ENCODE results near the gene TMEM219. TPM values are rescaled to one million over a fixed set of nuclear protein-coding genes. Genes with fewer than 3 reads are reported as not detected.
"Not testable (repeated sequence)": the region's sequence is repeated elsewhere in the genome, so short reads cannot be mapped to it uniquely, and the experiment has no call there.

The TMEM219 gene
- total RNA-seq, 1 donor from 2014 or later, result 26.9 TPM

DNA sequence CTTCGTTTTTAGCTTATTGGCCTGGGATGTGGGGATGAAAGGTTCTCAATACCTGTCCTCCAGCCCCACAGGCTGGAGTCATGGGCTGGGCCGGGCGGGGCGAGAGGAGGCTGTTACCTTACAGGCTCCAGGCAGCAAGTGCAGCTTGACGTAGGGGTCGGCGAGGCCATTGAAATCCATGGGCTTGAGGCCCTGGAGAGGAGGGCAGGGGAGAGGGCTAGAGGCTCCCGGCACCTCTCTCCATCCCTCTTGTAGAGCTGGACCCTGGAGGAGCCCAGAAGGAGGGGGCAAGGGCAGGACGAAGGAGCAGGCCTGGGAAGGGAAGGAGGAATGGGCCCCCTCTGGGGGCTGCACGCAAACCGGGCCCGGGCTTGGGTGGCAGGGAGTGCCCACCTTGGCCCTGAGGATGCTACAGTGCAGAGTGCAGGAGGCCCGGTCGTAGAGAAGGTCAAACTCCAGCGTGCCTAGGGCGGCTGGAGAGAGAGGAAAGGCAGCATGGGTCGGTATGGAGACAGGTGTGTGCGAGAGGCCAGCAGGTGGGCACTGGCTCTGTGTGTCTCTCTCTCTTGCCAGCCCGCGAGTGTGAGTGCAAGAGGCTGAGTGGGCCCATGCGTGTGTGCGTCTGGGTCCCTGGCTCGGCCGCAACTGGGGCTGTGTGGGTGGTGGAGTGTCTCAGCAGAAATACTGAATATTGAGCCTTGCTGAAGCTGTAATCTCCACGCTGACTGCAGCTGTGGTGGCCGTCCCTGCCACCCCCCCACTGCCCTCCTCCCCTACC lies 47.4 kb downstream of the TMEM219 start:
- FAIRE-seq (no peak), DNase-seq (ENCODE audit: low spot score in 2 of 2) (peak in 1 of 2 donors; percentile 55)

DNA sequence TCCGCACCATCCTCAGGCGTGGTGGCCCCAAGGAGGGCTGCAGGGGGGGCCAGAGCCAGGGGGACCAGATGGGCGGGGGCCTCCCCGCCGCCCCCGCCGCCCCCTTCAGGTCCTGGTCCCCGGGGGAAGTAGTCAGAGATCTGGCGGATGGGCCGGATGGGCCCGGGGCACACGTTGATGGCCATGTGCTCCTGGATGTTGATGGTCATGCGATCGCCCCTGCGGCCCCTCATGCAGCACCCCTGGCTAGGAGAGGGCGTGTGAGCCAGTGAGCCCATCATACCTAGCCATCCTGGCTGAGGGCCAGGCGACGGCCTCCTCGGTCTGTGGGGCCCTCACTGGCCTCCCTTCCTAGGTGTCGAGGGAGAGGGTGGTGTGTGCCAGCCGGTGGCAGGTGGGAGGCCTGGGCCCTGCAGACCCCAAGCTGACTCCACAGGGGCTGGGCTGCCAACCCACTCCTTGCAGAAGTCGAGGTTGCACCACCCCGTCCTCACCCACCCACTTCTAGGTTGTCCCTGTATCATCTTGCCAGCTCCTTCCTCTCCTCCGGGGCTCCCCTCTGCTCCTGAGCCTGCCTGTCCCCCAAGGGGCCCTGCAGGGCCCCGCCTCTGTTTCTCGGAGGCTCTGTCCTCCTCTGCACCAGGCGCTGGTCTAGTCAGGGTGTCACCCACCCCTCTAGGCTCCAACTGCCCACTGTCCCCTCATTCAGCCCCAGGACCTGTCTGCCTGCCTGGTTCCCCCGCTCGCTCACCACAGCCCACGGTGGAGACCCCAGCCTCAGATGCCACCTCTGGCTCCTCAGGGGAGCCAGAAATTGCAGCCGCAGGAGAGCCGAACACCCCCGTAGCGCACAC lies 48.3 kb downstream of the TMEM219 start:
- no peak for DNase-seq (ENCODE audit: low spot score in 2 of 2)
- FAIRE-seq, result no peak

DNA sequence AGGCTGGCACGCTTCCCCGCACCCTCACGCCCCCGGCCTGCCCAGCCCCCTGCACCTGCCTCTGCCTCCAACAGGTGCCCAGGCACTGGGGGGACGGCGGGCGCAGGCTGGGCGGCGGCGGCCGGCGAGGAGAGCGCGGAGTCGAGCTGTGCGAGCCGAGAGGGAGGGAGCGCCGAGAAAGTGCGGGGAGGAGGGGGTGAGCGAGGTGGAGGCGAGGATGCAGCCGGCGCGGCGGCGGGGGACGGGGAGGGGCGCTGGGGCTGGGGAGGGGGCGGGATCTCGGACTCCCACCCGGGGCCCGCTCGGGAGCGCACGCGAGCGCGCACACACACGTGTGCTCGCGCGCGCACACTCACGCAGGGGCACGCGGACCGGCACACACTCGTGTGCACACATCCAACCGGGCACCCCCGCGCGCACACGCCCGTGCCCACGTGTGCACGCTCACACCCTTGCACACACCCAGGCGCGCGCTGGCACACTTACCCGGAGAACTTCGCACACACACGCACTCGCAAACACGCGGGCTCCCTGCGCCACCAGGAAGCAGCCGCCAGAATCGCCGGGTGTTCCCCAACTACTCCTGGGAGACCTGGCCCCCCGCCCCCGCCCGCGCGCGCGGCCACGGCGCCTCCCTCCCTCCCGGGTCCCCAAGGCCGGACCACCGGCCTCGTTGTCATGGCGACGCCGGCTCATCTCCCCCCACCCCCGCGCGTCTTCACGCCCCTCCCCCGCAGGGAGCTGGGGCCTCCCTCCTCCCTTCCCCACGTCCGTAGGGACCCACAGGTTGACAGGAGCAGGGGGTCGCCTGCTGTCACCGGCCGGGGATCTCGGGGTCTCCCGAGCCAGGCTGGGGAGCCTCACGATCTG lies 49.2 kb downstream of the TMEM219 start, which contains the start of gene DOC2A:
TSS of gene DOC2A (minus strand) at position 184 of the 870 bp plus-strand sequence. CDS start 805 bp downstream, outside the sequence.
- FAIRE-seq (no peak), DNase-seq (ENCODE audit: low spot score in 2 of 2) (peak in 1 of 2 donors; percentile 56)

DNA sequence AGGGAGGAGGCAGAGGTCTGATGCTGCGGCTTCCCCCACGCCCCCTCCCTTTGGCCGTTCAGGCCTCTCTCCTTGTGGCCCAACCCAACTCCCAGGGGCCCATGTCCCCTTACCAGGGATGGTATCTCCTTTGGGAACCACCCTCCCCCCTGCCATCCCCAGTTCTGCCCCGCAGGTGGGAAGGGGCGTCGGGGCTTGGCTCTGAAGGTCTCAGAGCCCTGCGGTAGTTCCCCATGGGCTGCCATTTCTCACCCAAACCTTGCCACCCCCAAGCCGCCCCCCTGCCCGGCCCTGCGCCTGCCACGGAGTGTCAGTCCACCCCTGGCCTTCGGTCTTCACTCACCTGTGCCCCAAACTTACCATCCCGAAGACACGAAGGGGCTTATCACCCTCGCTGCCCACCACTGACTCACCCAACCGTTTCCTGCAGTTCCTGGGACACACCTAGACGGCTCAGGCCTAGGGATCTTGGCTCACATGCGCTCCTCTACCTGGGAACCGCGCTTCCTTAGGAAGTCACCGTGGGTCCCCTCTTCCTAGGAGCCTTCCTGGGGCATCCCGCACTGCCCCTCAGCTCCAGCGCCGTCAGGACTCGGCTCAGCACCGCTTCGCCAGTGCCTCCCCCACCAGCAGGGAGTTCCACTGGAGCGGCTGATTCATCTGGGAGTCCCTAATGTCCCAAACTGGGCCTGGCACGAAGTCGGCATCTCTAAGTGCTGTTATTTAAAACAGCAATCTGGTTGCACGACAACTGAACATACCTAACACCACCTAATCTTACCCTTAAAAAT lies 50.0 kb downstream of the TMEM219 start:
- no peak for DNase-seq (ENCODE audit: low spot score in 2 of 2)
- FAIRE-seq, result no peak

GRCh38 chr16:30012598-30012997 lies 50.7 kb downstream of the TMEM219 start:
- not testable (repeated sequence) for FAIRE-seq; DNase-seq (ENCODE audit: low spot score in 2 of 2)

- not testable (repeated sequence) for FAIRE-seq; DNase-seq (ENCODE audit: low spot score in 2 of 2)
These were observed 53.6 kb downstream of the TMEM219 start for GRCh38 chr16:30015450-30015849.

DNA sequence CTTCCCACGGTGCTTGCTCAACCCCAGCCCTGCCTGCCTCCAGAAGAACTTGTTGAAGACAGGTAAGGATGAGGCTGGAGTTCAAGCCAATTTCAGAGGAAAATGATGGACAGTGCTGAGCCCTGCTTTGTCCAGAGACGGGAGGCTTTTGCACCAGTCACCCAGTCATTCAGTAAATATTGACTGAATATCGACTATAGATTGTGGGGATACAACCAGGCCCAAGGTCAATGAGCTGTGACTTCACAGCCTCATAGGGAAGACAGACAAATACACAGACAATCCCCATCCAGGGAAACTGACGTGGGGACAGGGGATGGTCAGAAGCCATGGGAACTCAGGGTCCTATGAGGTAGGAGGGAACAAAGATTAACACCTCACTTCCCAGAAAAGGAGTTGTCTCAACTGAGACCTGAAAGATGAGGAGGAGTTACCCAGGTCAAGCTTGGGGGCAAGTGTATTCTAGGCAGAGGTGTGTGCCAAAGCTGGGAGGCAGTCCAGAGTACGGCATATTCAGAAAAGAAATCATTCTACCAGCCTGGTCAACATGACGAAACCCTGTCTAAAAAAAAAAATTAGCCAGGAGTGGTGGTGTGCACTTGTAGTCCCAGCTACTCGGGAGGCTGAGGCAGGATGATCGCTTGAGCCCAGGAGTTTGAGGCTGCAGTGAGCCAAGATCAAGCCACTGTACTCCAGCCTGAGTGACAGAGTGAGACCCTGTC lies 54.8 kb downstream of the TMEM219 start:
- no peak for DNase-seq (ENCODE audit: low spot score in 2 of 2)
- no peak for FAIRE-seq

DNA sequence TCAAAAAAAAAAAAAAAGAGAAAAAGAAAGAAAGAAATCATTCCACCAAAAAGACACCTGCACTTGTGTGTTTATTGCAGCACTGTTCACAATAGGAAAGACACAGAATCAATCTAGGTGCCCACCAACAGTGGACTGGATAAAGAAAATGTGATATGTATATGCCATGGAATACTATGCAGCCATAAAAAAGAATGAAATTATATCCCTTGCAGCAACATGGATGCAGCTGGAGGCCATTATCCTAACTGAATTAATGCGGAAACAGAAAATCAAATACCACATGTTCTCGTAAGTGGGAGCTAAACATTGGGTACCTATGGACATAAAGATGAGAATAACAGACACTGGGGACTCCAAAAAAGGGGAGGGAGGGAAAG lies 55.4 kb downstream of the TMEM219 start:
- no peak for DNase-seq (ENCODE audit: low spot score in 2 of 2)
- no peak for FAIRE-seq

GRCh38 chr16:30017937-30018336 lies 56.1 kb downstream of the TMEM219 start:
- DNase-seq (ENCODE audit: low spot score in 2 of 2); FAIRE-seq: not testable (repeated sequence)

DNA sequence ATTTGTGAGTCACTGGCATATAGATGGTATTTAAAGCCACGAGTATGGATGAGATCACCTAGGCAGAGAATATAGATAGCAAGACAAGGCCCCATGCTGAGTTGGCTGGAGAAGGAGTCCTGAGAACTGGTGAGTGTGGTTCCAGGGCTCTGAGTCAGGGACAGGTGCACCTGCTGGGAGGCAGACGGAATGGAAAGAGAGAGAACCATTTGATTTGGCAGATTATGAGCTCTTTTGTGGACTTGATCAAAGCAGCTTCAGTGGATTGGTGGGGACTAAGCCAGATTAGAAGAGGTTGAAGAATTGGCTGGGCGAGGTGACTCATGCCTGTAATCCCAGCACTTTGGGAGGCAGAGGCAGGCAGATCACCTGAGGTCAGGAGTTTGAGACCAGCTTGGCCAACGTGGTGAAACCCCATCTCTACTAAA lies 56.9 kb downstream of the TMEM219 start:
- FAIRE-seq (no peak), DNase-seq (ENCODE audit: low spot score in 2 of 2) (no peak)

Other genes with a start within 250 kb of the TMEM219 start
- 0.41 TPM for gene C16orf54, start 216.1 kb upstream of the TMEM219 start, total RNA-seq
- not detected for gene ZG16, start 183.8 kb upstream of the TMEM219 start, total RNA-seq
- gene KIF22, start 171.3 kb upstream of the TMEM219 start, total RNA-seq, result 37.1 TPM
- gene MAZ, start 155.6 kb upstream of the TMEM219 start, total RNA-seq, result 373 TPM
- 15.9 TPM for gene PRRT2, start 149.9 kb upstream of the TMEM219 start, total RNA-seq
- gene PAGR1, start 145.9 kb upstream of the TMEM219 start, total RNA-seq, result 11.8 TPM
- gene MVP, start 141.6 kb upstream of the TMEM219 start, total RNA-seq, result 4.5 TPM
- 53.4 TPM for gene CDIPT, start 98.9 kb upstream of the TMEM219 start, total RNA-seq
- 43.2 TPM for gene SEZ6L2, start 62.5 kb upstream of the TMEM219 start, total RNA-seq
- gene ASPHD1, start 61.6 kb upstream of the TMEM219 start, total RNA-seq, result 9.4 TPM
- gene KCTD13, start 35.9 kb upstream of the TMEM219 start, total RNA-seq, result 18.3 TPM
- gene TAOK2, start 11.8 kb downstream of the TMEM219 start, total RNA-seq, result 58.3 TPM
- 12.6 TPM for gene HIRIP3, start 33.5 kb downstream of the TMEM219 start, total RNA-seq
- gene INO80E, start 34.2 kb downstream of the TMEM219 start, total RNA-seq, result 22.0 TPM
- 11.8 TPM for gene DOC2A, start 48.9 kb downstream of the TMEM219 start, total RNA-seq
- not detected for gene C16orf92, start 61.1 kb downstream of the TMEM219 start, total RNA-seq
- gene TLCD3B, start 69.2 kb downstream of the TMEM219 start, total RNA-seq, result 10.2 TPM
- 76.6 TPM for gene ALDOA, start 103.7 kb downstream of the TMEM219 start, total RNA-seq
- gene PPP4C, start 113.9 kb downstream of the TMEM219 start, total RNA-seq, result 90.5 TPM
- gene TBX6, start 129.8 kb downstream of the TMEM219 start, total RNA-seq, result 0.41 TPM
- gene YPEL3, start 134.1 kb downstream of the TMEM219 start, total RNA-seq, result 18.8 TPM
- 1.2 TPM for gene GDPD3, start 151.5 kb downstream of the TMEM219 start, total RNA-seq
- 17.5 TPM for gene MAPK3, start 161.1 kb downstream of the TMEM219 start, total RNA-seq
- gene CORO1A, start 221.5 kb downstream of the TMEM219 start, total RNA-seq, result 22.0 TPM
- gene BOLA2B, start 231.6 kb downstream of the TMEM219 start, total RNA-seq, result 5.3 TPM
- 12.2 TPM for gene SLX1A, start 231.8 kb downstream of the TMEM219 start, total RNA-seq
- gene SULT1A3, start 237.2 kb downstream of the TMEM219 start, total RNA-seq, result 5.3 TPM

Data from frontal cortex (tissue), 4 donors.